HepG2 (cell line): ENCODE results near the gene RGN. TPM values are rescaled to one million over a fixed set of nuclear protein-coding genes. Genes with fewer than 3 reads are reported as not detected.

Source experiments
- ARNT2 ChIP-seq: sonication (generic); formaldehyde crosslinking; IDR thresholded peaks from 2 replicates; pipeline ENCODE4 v1.8.0; 2022; ENCODE audit warnings: mild to moderate bottlenecking, low read depth, missing genetic modification reagents, moderate library complexity
- CEBPG ChIP-seq: IDR thresholded peaks from 2 replicates; pipeline ENCODE4 v1.6.1; 2016
- HNRNPK ChIP-seq: fragments of 200-400 bp; formaldehyde crosslinking; IDR thresholded peaks from 2 replicates; pipeline ENCODE4 v1.6.1; 2018; ENCODE audit warnings: low read length, low read depth, moderate library complexity, mild to moderate bottlenecking; ENCODE audit not compliant: poor library complexity, severe bottlenecking
- MAFK ChIP-seq, 2 experiments: IDR thresholded peaks in 1 of 2; conservative IDR thresholded peaks in 1 of 2; 2 replicates each; pipeline ENCODE4 v1.6.1; 2011; ENCODE audit warnings: improper control_type of control experiment in 2 of 2, low read length in 2 of 2
- MIXL1 ChIP-seq: IDR thresholded peaks from 2 replicates; pipeline ENCODE4 v1.6.1; 2016
- MLLT10 ChIP-seq: sonication (generic); formaldehyde crosslinking; IDR thresholded peaks from 2 replicates; pipeline ENCODE4 v1.4.0; 2020; ENCODE audit warnings: missing genetic modification reagents
- NBN ChIP-seq: fragments of 450-650 bp; conservative IDR thresholded peaks from 2 replicates; pipeline ENCODE4 v1.6.1; 2017
- NCOA2 ChIP-seq: sonication (generic); formaldehyde crosslinking; IDR thresholded peaks from 2 replicates; pipeline ENCODE4 v1.8.0; 2022; ENCODE audit warnings: inconsistent platforms
- SYNCRIP ChIP-seq: fragments of 200-400 bp; formaldehyde crosslinking; IDR thresholded peaks from 2 replicates; pipeline ENCODE4 v1.6.1; 2018; ENCODE audit warnings: mild to moderate bottlenecking, low read depth, low read length; ENCODE audit not compliant: insufficient read depth
- TBX2 ChIP-seq: sonication (generic); formaldehyde crosslinking; IDR thresholded peaks from 2 replicates; pipeline ENCODE4 v1.5.0; 2020; ENCODE audit warnings: missing genetic modification reagents, mild to moderate bottlenecking, borderline replicate concordance
- ZBTB3 ChIP-seq: sonication (generic); formaldehyde crosslinking; IDR thresholded peaks from 2 replicates; pipeline ENCODE4 v1.4.0; 2020; ENCODE audit warnings: low read depth, mild to moderate bottlenecking, moderate library complexity, missing genetic modification reagents, borderline replicate concordance
- ZNF124 ChIP-seq: sonication (generic); formaldehyde crosslinking; IDR thresholded peaks from 2 replicates; pipeline ENCODE4 v1.4.0; 2020; ENCODE audit warnings: missing genetic modification reagents
- ZNF432 ChIP-seq: sonication (generic); formaldehyde crosslinking; IDR thresholded peaks from 2 replicates; pipeline ENCODE4 v1.5.0; 2020; ENCODE audit warnings: missing genetic modification reagents, mild to moderate bottlenecking, borderline replicate concordance
- ZNF569 ChIP-seq: sonication (generic); formaldehyde crosslinking; IDR thresholded peaks from 2 replicates; pipeline ENCODE4 v1.5.0; 2020; ENCODE audit warnings: mild to moderate bottlenecking, missing genetic modification reagents, moderate library complexity, borderline replicate concordance
- ZNF619 ChIP-seq: sonication (generic); formaldehyde crosslinking; IDR thresholded peaks from 2 replicates; pipeline ENCODE4 v1.4.0; 2020; ENCODE audit warnings: mild to moderate bottlenecking, missing genetic modification reagents
- polyA plus RNA-seq, 8 experiments: library from polyadenylated mRNA; depleted of rRNA in 3 of 8; stranded (reverse) in 7 of 8; unstranded in 1 of 8; fragments of >200 nt; fragmentation: Illumina TruSeq in 4 of 8; extraction: Trizol in 4 of 8; gene quantifications; 2 replicates each; pipeline versions ENCODE4 v1.2.1 to v1.2.3, GENCODE V29; 2011 to 2016; ENCODE audit warnings: low read depth in 4 of 8, missing spikeins in 1 of 8, mixed read lengths in 1 of 8; ENCODE audit not compliant: insufficient read depth in 1 of 8
- total RNA-seq, 5 experiments: library from RNA; depleted of rRNA; stranded (reverse); fragments of >200 nt; fragmentation: Illumina TruSeq; extraction: Trizol; gene quantifications; 2 replicates each; pipeline ENCODE4 v1.2.3, GENCODE V29; 2016; ENCODE audit warnings: low read depth in 1 of 5
- TF ChIP-seq, protein P1 (sequence below): sonication (generic); formaldehyde crosslinking; IDR thresholded peaks from 2 replicates; pipeline ENCODE4 v1.8.1; 2022; ENCODE audit warnings: mild to moderate bottlenecking, missing genetic modification reagents
- TF ChIP-seq, protein P2 (sequence below): sonication (generic); formaldehyde crosslinking; IDR thresholded peaks from 2 replicates; pipeline ENCODE4 v1.4.0; 2020; ENCODE audit warnings: missing genetic modification reagents
- TF ChIP-seq, protein P3 (sequence below): sonication (generic); formaldehyde crosslinking; IDR thresholded peaks from 2 replicates; pipeline ENCODE4 v1.4.0; 2020; ENCODE audit warnings: missing genetic modification reagents, mild to moderate bottlenecking, borderline replicate concordance
- TF ChIP-seq, protein P4 (sequence below): sonication (generic); formaldehyde crosslinking; IDR thresholded peaks from 2 replicates; pipeline ENCODE4 v1.8.1; 2023; ENCODE audit warnings: missing genetic modification reagents, mild to moderate bottlenecking, borderline replicate concordance
- TF ChIP-seq, protein P5 (sequence below): sonication (generic); formaldehyde crosslinking; IDR thresholded peaks from 2 replicates; pipeline ENCODE4 v1.9.0; 2022; ENCODE audit warnings: missing genetic modification reagents, mild to moderate bottlenecking, borderline replicate concordance

RGN gene
- total and polyA plus RNA-seq, 2 of the 13 experiments (the other 11 are each of a cell fraction or from before 2014, with no cell fraction given): 19.6 to 74.4 TPM

DNA sequence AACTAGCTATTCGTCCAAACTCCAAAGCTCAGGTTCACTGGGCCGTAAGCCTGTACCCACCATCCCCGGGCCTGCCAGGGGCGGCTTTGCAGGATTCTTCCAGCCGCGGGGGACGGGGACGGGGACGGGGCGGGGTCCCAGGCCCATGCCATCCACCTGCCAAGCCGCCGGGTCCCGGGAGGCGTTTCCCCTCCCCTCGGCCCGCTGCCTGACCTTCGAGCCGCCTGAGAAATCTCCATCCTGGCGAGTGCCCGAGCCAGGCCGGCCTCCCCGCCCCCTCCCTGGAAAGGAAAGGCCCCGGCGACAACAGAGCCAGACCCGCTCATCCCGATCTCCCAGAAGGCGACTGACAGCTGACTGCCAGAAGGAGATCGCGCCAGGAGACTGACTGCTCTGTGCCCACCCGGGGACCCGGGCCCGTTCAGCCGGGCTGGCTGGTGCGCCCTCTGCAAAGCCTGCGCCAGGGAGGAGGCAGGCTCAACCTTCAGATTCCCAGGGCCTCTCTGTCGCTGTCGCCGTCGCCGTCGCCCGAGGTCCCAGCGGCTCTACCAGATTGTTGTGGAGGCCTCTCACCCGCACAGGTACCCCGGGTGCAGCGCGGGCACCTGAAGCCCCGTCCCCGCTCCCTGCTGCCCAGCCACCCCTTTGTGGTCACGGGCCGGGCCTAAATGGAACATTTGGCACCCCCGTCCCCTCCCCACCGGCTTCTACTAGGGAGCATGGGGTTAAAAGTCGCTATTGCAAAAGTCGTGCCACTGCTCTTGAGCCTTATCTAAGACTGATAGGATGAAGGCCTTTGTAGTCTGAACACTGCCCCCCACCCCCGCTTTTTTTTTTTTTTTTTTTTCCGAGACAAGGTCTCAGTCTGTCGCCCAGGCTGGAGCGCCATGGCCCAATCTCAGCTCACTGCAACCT lies at the start of gene RGN (continued):
- TF ChIP-seq, protein P1, sequence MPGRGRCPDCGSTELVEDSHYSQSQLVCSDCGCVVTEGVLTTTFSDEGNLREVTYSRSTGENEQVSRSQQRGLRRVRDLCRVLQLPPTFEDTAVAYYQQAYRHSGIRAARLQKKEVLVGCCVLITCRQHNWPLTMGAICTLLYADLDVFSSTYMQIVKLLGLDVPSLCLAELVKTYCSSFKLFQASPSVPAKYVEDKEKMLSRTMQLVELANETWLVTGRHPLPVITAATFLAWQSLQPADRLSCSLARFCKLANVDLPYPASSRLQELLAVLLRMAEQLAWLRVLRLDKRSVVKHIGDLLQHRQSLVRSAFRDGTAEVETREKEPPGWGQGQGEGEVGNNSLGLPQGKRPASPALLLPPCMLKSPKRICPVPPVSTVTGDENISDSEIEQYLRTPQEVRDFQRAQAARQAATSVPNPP (CRISPR knock-in tag): no peak
- TF ChIP-seq MAFK (conservative IDR thresholded peaks at IDR 0.05 in 1 of 2, IDR thresholded peaks at IDR 0.05 in 1 of 2; ENCODE audit: low read length in 2 of 2): no peak
- no peak for TF ChIP-seq ZBTB3 (CRISPR knock-in tag)
- TF ChIP-seq ZNF619 (CRISPR knock-in tag): no peak
- TF ChIP-seq NCOA2 (CRISPR knock-in tag): peak; percentile 42; the same call in 1 of the 2 replicates
- TF ChIP-seq ZNF124 (CRISPR knock-in tag): no peak
- TF ChIP-seq HNRNPK: peak; percentile 23
- TF ChIP-seq, protein P2, sequence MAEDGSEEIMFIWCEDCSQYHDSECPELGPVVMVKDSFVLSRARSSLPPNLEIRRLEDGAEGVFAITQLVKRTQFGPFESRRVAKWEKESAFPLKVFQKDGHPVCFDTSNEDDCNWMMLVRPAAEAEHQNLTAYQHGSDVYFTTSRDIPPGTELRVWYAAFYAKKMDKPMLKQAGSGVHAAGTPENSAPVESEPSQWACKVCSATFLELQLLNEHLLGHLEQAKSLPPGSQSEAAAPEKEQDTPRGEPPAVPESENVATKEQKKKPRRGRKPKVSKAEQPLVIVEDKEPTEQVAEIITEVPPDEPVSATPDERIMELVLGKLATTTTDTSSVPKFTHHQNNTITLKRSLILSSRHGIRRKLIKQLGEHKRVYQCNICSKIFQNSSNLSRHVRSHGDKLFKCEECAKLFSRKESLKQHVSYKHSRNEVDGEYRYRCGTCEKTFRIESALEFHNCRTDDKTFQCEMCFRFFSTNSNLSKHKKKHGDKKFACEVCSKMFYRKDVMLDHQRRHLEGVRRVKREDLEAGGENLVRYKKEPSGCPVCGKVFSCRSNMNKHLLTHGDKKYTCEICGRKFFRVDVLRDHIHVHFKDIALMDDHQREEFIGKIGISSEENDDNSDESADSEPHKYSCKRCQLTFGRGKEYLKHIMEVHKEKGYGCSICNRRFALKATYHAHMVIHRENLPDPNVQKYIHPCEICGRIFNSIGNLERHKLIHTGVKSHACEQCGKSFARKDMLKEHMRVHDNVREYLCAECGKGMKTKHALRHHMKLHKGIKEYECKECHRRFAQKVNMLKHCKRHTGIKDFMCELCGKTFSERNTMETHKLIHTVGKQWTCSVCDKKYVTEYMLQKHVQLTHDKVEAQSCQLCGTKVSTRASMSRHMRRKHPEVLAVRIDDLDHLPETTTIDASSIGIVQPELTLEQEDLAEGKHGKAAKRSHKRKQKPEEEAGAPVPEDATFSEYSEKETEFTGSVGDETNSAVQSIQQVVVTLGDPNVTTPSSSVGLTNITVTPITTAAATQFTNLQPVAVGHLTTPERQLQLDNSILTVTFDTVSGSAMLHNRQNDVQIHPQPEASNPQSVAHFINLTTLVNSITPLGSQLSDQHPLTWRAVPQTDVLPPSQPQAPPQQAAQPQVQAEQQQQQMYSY (CRISPR knock-in tag): no peak
- TF ChIP-seq NBN: no peak
- TF ChIP-seq ZNF569 (CRISPR knock-in tag): no peak
- TF ChIP-seq, protein P3, sequence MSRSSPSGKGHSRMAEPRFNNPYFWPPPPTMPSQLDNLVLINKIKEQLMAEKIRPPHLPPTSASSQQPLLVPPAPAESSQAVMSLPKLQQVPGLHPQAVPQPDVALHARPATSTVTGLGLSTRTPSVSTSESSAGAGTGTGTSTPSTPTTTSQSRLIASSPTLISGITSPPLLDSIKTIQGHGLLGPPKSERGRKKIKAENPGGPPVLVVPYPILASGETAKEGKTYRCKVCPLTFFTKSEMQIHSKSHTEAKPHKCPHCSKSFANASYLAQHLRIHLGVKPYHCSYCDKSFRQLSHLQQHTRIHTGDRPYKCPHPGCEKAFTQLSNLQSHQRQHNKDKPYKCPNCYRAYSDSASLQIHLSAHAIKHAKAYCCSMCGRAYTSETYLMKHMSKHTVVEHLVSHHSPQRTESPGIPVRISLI (CRISPR knock-in tag): peak; percentile 92
- TF ChIP-seq MLLT10 (CRISPR knock-in tag): no peak
- peak; percentile 57; the same call in 1 of the 2 replicates for TF ChIP-seq TBX2 (CRISPR knock-in tag)
- no peak for TF ChIP-seq MIXL1
- no peak for TF ChIP-seq ZNF432
- no peak for TF ChIP-seq SYNCRIP
- TF ChIP-seq, protein P4, sequence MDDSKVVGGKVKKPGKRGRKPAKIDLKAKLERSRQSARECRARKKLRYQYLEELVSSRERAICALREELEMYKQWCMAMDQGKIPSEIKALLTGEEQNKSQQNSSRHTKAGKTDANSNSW (CRISPR knock-in tag): no peak
- TF ChIP-seq, protein P5, sequence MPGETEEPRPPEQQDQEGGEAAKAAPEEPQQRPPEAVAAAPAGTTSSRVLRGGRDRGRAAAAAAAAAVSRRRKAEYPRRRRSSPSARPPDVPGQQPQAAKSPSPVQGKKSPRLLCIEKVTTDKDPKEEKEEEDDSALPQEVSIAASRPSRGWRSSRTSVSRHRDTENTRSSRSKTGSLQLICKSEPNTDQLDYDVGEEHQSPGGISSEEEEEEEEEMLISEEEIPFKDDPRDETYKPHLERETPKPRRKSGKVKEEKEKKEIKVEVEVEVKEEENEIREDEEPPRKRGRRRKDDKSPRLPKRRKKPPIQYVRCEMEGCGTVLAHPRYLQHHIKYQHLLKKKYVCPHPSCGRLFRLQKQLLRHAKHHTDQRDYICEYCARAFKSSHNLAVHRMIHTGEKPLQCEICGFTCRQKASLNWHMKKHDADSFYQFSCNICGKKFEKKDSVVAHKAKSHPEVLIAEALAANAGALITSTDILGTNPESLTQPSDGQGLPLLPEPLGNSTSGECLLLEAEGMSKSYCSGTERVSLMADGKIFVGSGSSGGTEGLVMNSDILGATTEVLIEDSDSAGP: no peak; the same call in 1 of the 2 replicates
- peak; percentile 58; the same call in 1 of the 2 replicates for TF ChIP-seq CEBPG (CRISPR knock-in tag)
- no peak for TF ChIP-seq ARNT2 (CRISPR knock-in tag)
